Fibroblast of lung (primary cell): ENCODE results near the gene EBI3.

ENCODE experiments used
- CTCF ChIP-seq, 2 donors: IDR thresholded peaks in 1 of 2; conservative IDR thresholded peaks in 1 of 2; 1 replicate in 1 of 2; 2 replicates in 1 of 2; pipeline ENCODE4 v1.5.1; 2011 to 2012; ENCODE audit warnings: low read length in 2 of 2, control low read depth in 1 of 2, inconsistent platforms in 1 of 2, low read depth in 1 of 2, mild to moderate bottlenecking in 1 of 2
- EZH2 ChIP-seq: IDR thresholded peaks from 2 replicates; pipeline ENCODE4 v1.5.1; 2012; ENCODE audit warnings: low read length, control low read depth, mild to moderate bottlenecking; ENCODE audit errors: missing control alignments

- TF ChIP-seq CTCF (conservative IDR thresholded peaks at IDR 0.05 in 1 of 2, IDR thresholded peaks at IDR 0.05 in 1 of 2; ENCODE audit: low read depth in 1 of 2, low read length in 2 of 2): no peak
- no peak for TF ChIP-seq EZH2
These were observed 19.1 kb upstream of the EBI3 start for GRCh38 chr19:4210166-4210731.
